Right lobe of liver (tissue), 6 donors: ENCODE measurements around the gene IQCH. TPM values are rescaled to one million over a fixed set of nuclear protein-coding genes. Genes with fewer than 3 reads are reported as not detected.

Experiments used
- ATAC-seq, 4 donors: fragments of 200-7000 bp; cut with Tn5 transposase; one replicate each; pipeline ENCODE4 v1.9.1; 2020; ENCODE audit warnings: mild to moderate bottlenecking in 4 of 4, moderate library complexity in 4 of 4
- DNase-seq, 3 donors: peaks; one replicate each; pipeline ENCODE4 v3.0.0-alpha.2; 2020
- H3K27ac ChIP-seq, 3 donors: fragments of 200-600 bp; one replicate each; pipeline ENCODE4 v1.8.0; 2022
- H3K27me3 ChIP-seq, 2 donors: fragments of 200-600 bp; one replicate each; pipeline ENCODE4 v1.8.0; 2022
- H3K36me3 ChIP-seq, 4 donors: fragments of 200-600 bp; sonication (generic) in 1 of 4; one replicate each; pipeline versions ENCODE4 v1.5.1 to v1.8.0; 2017 to 2022; ENCODE audit warnings: control low read depth in 1 of 4
- H3K4me1 ChIP-seq, 4 donors: fragments of 200-600 bp; sonication (generic) in 1 of 4; one replicate each; pipeline versions ENCODE4 v1.5.1 to v1.8.0; 2017 to 2022; ENCODE audit warnings: control low read depth in 1 of 4
- H3K4me3 ChIP-seq, 3 donors: fragments of 200-600 bp; one replicate each; pipeline ENCODE4 v1.8.0; 2022
- H3K9me3 ChIP-seq, 4 donors: fragments of 200-600 bp; sonication (generic) in 1 of 4; one replicate each; pipeline versions ENCODE4 v1.5.1 to v1.8.0; 2017 to 2022; ENCODE audit warnings: control low read depth in 1 of 4
- POLR2A ChIP-seq: fragments of 450-650 bp; IDR thresholded peaks from one replicate; pipeline ENCODE4 v1.6.1; 2017; ENCODE audit warnings: antibody characterized with exemption, mild to moderate bottlenecking
- WGBS: methylation state at CpG from one replicate; pipeline ENCODE4 v1.1.6; 2018; ENCODE audit warnings: low coverage, low lambda C conversion rate; ENCODE audit not compliant: insufficient coverage; ENCODE audit errors: missing lambda C conversion rate; 5-methylcytosine and 5-hydroxymethylcytosine counted together
- intact Hi-C, 2 donors: fragments of 100-400 bp; cut with DNase I; formaldehyde crosslinking; loops; one replicate each; pipeline versions ENCODE4 v1.11.2 to v1.14.1; 2022
- total RNA-seq, 6 experiments: library from RNA; depleted of rRNA in 2 of 6; stranded (reverse); fragments of >200 nt in 2 of 6; fragmentation: NEBNext Ultra II Directional in 3 of 6; extraction: Animal tissue kit (Norgen Biotek cat#: 25700) in 3 of 6; gene quantifications; one replicate each; pipeline versions ENCODE4 v1.1.0 to v1.2.4, GENCODE V29; 2016 to 2023
- TF ChIP-seq, protein P1 (sequence below), 4 donors: fragments of 200-600 bp in 3 of 4; fragments of 450-650 bp in 1 of 4; IDR thresholded peaks; one replicate each; pipeline versions ENCODE4 v1.5.1 to v1.8.0; 2016 to 2022; ENCODE audit warnings: antibody characterized with exemption in 4 of 4, mild to moderate bottlenecking in 2 of 4
- donor health status: DM: no; HTN: yes; CAD: no.
- donor health status: DM: no; HTN: no; CAD: no.
- donor health status: DM: no; HTN: no; CAD: no.
- donor health status: DM: no; HTN: yes; CAD: no.
- donor health status: DM: no; HTN: yes; CAD: no.

The IQCH gene
- total RNA-seq, 6 experiments from 2014 or later, result 0.91 to 2.3 (median 1.4) TPM

DNA sequence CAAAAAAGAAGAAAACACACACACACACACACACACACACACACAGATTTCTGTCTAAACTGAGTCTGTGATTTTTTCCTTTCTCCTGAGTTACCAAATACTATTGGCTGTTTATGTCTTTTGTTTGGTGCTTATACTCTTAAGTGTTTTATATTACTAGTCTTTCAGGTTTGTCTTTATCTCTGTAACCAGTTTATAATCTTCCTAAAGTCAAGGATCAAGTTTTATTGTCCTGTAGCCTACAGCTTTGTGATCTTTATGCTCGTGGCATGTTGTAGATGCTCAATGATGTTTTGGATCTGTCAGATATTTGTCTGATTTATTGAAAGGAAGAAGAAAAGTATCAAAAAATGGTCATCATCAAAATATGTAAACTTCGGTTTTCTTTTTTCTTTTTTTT, 292.5 kb downstream of the IQCH start:
- H3K4me1 ChIP-seq, result peaks cover 0 to 10% (median 0%) of the 10 kb centered on the region in 4 donors
- TF ChIP-seq, protein P1, sequence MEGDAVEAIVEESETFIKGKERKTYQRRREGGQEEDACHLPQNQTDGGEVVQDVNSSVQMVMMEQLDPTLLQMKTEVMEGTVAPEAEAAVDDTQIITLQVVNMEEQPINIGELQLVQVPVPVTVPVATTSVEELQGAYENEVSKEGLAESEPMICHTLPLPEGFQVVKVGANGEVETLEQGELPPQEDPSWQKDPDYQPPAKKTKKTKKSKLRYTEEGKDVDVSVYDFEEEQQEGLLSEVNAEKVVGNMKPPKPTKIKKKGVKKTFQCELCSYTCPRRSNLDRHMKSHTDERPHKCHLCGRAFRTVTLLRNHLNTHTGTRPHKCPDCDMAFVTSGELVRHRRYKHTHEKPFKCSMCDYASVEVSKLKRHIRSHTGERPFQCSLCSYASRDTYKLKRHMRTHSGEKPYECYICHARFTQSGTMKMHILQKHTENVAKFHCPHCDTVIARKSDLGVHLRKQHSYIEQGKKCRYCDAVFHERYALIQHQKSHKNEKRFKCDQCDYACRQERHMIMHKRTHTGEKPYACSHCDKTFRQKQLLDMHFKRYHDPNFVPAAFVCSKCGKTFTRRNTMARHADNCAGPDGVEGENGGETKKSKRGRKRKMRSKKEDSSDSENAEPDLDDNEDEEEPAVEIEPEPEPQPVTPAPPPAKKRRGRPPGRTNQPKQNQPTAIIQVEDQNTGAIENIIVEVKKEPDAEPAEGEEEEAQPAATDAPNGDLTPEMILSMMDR (IDR thresholded peaks at IDR 0.05), result no peak
- TF ChIP-seq POLR2A, result no peak
- WGBS, result 88% methylated on average over 2 of the region's 2 CpGs

DNA sequence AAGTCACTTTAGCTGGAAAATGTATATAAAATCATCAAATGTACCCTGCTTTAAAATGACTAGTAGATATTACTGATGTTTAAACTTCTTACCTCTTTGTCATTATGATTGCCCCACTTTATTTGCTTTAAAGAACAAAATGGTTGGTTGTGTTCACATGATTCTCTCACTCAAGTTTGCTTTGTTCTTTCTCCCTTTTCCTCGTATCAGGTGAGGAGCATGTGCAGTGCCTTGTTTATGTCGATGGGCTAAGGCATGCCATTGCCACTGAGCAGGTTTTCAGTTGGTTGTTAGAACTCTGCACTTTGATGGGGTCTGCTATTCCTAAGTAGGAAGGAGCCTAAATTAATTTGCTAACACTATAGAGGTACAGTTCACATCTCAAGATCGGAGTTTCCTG, 293.2 kb downstream of the IQCH start:
- TF ChIP-seq, protein P1 (IDR thresholded peaks at IDR 0.05), result no peak
- no peak for TF ChIP-seq POLR2A
- Histone ChIP-seq H3K9me3 (no peaks in the 10 kb centered on the region), H3K27me3 (no peaks in the 10 kb centered on the region), H3K36me3 (peaks cover 0 to 11% (median 2%) of the 10 kb centered on the region in 4 donors), H3K27ac (no peak overlapping the region), H3K4me1 (peaks cover 0 to 10% (median 0%) of the 10 kb centered on the region in 4 donors), H3K4me3 (no peak overlapping the region)
- no peak for ATAC-seq
- intact Hi-C loops, result no loop called here
- WGBS, result 71% methylated on average over 2 of the region's 3 CpGs
- no peak for DNase-seq

More for the DNA sequence above, 292.5 kb downstream of the IQCH start:
- Histone ChIP-seq H3K4me3 (no peak overlapping the region), H3K36me3 (peaks cover 0 to 11% (median 2%) of the 10 kb centered on the region in 4 donors), H3K27me3 (no peaks in the 10 kb centered on the region), H3K27ac (no peak overlapping the region), H3K9me3 (no peaks in the 10 kb centered on the region)
- intact Hi-C loops, result no loop called here
- ATAC-seq (no peak), DNase-seq (no peak)

DNA sequence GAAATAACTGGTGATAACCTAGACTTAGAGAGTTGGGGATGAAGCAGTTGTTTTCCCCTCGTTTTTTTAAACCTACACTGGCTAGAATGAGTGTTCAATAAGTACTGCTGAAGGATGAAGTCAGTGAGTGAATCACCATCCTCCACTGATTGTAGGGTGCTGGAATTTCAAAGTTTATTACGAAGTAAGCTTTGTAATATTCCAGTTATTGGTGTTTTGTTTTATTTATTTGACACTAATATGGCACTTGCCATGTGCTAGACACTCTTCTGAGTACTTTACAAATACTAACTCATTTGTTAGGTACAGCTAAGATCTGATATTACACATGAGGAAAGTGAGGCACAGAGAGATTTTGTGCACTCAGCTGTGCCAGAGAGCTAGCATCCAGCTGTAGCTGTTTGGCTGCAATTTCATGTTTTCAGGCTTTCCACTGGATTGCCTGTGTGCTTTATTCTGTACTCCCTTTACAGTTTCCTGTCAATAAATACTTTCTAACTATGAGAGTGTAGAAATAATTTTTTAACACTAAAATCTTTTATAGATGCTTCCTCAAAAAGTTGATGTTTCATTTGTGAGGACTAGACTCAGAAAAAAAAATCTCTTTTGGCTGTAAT, 293.8 kb downstream of the IQCH start:
- peaks cover 0 to 11% (median 2%) of the 10 kb centered on the region in 4 donors for H3K36me3 ChIP-seq
- no peak for TF ChIP-seq POLR2A
- TF ChIP-seq, protein P1 (IDR thresholded peaks at IDR 0.05), result no peak
- ATAC-seq, result no peak
- WGBS, result 100% methylated on average over 2 of the region's 2 CpGs
- H3K27ac ChIP-seq, result no peak overlapping the region
- H3K27me3 ChIP-seq, result no peaks in the 10 kb centered on the region
- peaks cover 0 to 10% (median 0%) of the 10 kb centered on the region in 4 donors for H3K4me1 ChIP-seq
- H3K4me3 ChIP-seq, result no peak overlapping the region
- no peak for DNase-seq
- H3K9me3 ChIP-seq, result no peaks in the 10 kb centered on the region
- intact Hi-C loops, result no loop called here

DNA sequence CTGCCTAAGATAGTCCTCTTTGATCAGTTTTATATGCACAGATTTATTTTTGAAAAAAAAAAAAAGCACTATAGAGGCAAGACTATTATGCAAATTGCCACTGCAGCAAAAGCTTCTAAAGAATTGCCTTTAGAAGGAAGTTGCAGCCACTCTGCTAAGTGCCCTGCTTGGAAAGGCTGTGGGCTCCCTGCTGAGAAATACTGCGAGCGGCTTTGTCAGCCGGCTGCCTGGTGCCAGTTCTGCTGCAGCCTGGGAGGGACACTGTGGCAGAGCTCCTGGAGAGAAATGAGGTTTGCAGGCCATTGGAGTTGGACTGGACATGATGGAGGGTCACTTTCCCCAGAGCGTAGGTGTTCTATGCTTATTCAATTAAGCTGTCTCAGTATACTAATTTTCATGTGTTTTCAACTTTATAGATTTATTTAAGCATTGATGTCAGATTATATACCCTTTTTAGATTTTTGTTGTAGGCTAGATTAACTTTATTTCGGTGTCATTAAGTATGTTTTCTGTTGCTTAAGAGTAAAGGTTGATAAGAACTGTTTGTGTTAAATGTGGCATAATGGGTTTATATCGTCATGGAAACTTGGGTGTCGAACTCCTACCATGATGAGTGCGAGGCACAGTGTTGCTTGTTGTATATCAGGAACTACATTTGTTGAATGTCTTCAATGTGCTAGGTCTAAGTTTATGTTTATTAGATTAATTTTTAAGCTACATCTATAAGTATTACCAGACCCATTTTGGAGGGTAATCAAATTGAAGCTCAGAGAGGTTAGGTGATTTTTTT, 294.5 kb downstream of the IQCH start:
- Histone ChIP-seq H3K4me3 (no peak overlapping the region), H3K36me3 (peaks cover 0 to 11% (median 2%) of the 10 kb centered on the region in 4 donors), H3K4me1 (peaks cover 0 to 4% (median 0%) of the 10 kb centered on the region in 4 donors), H3K27ac (no peak overlapping the region), H3K9me3 (no peaks in the 10 kb centered on the region), H3K27me3 (no peaks in the 10 kb centered on the region)
- ATAC-seq, result no peak
- no peak for DNase-seq
- intact Hi-C loops, result no loop called here
- WGBS, result 92% methylated on average over 8 of the region's 8 CpGs
- no peak for TF ChIP-seq POLR2A
- TF ChIP-seq, protein P1 (IDR thresholded peaks at IDR 0.05), result no peak
